Osteocyte (in vitro differentiated cells): ENCODE results near the gene SUV39H1. TPM values are rescaled to one million over a fixed set of nuclear protein-coding genes. Genes with fewer than 3 reads are reported as not detected.

ENCODE experiments used
- DNase-seq: peaks from one replicate; pipeline ENCODE4 v3.0.0; 2021; ENCODE audit warnings: mixed read lengths; ENCODE audit not compliant: unreplicated experiment; ENCODE audit errors: extremely low spot score
- H3K27ac Mint-ChIP-seq: one replicate; pipeline ENCODE4 v1.8.0; 2021; ENCODE audit warnings: mild to moderate bottlenecking, mixed read lengths; ENCODE audit not compliant: unreplicated experiment
- H3K27me3 Mint-ChIP-seq: one replicate; pipeline ENCODE4 v1.8.0; 2021; ENCODE audit warnings: mixed read lengths; ENCODE audit not compliant: unreplicated experiment
- H3K36me3 Mint-ChIP-seq: one replicate; pipeline ENCODE4 v1.8.0; 2021; ENCODE audit warnings: mixed read lengths; ENCODE audit not compliant: unreplicated experiment
- H3K4me1 Mint-ChIP-seq: one replicate; pipeline ENCODE4 v1.8.0; 2021; ENCODE audit warnings: mixed read lengths; ENCODE audit not compliant: unreplicated experiment
- H3K4me3 Mint-ChIP-seq: one replicate; pipeline ENCODE4 v1.8.0; 2021; ENCODE audit warnings: mild to moderate bottlenecking, moderate library complexity, mixed read lengths; ENCODE audit not compliant: unreplicated experiment
- H3K9me3 Mint-ChIP-seq: one replicate; pipeline ENCODE4 v1.8.0; 2021; ENCODE audit warnings: mixed read lengths; ENCODE audit not compliant: unreplicated experiment
- total RNA-seq: library from RNA; stranded (reverse); gene quantifications from 2 replicates; pipeline ENCODE4 v1.2.1, GENCODE V29; 2021
- TF ChIP-seq, protein P1 (sequence below): fragments of 200-600 bp; sonication (generic); IDR thresholded peaks from 2 replicates; pipeline ENCODE4 v1.5.0; 2021; ENCODE audit warnings: antibody characterized with exemption, mild to moderate bottlenecking, moderate library complexity

SUV39H1 gene
- total RNA-seq, 1 donor from 2014 or later, result 4.5 TPM

DNA sequence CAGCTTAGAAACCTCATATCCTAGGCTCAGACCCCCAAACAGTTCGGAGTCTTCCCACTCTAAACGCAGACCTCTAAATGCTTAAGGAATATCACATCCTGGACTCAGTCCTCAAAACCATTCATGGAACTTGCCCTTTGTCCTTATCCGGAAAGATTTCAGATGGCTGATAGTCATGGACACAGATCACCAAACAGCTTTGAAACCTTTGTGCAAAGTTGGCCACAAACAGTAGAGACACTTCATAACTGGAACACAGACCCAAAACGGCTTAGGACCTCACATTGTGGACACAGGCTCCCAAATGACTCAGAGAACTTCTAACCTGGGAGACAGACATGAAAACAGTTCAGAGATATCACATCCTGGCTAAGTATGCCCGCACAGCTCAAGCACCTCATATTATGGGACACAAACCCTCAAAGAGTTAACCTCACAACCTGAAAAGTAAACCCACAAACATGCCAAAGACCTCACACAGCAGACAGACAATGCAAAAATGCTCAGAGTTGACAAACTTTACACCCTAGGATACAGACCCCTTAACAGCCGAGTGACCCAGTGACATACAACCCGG lies 15.5 kb downstream of the SUV39H1 start:
- TF ChIP-seq, protein P1, sequence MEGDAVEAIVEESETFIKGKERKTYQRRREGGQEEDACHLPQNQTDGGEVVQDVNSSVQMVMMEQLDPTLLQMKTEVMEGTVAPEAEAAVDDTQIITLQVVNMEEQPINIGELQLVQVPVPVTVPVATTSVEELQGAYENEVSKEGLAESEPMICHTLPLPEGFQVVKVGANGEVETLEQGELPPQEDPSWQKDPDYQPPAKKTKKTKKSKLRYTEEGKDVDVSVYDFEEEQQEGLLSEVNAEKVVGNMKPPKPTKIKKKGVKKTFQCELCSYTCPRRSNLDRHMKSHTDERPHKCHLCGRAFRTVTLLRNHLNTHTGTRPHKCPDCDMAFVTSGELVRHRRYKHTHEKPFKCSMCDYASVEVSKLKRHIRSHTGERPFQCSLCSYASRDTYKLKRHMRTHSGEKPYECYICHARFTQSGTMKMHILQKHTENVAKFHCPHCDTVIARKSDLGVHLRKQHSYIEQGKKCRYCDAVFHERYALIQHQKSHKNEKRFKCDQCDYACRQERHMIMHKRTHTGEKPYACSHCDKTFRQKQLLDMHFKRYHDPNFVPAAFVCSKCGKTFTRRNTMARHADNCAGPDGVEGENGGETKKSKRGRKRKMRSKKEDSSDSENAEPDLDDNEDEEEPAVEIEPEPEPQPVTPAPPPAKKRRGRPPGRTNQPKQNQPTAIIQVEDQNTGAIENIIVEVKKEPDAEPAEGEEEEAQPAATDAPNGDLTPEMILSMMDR, result no peak

DNA sequence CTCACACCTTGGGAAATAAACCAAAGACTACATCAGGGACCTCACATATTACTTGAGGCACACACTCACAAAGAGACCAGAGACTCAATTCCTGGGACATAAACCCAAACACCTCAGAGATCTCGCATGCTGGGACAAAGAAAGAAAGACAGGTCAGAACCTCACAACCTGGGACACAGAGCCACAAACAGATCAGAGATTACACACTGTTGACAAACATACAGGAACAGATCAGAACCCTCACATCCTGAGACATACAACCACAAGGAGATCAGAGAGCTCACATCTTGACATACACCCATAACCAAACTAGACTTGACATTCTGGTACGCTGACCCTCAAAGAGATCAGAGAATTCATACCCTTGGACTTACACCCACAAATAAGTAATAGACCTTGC lies 17.3 kb downstream of the SUV39H1 start:
- Mint-ChIP-seq H3K36me3 (no peaks in the 10 kb centered on the region), H3K27me3 (no peaks in the 10 kb centered on the region)

More for the DNA sequence above, 15.5 kb downstream of the SUV39H1 start:
- Mint-ChIP-seq H3K9me3 (peaks cover 4% of the 10 kb centered on the region), H3K36me3 (no peaks in the 10 kb centered on the region), H3K4me3 (no peak overlapping the region), H3K27me3 (no peaks in the 10 kb centered on the region), H3K4me1 (peaks cover 12% of the 10 kb centered on the region), H3K27ac (no peak overlapping the region)
- no peak for DNase-seq

DNA sequence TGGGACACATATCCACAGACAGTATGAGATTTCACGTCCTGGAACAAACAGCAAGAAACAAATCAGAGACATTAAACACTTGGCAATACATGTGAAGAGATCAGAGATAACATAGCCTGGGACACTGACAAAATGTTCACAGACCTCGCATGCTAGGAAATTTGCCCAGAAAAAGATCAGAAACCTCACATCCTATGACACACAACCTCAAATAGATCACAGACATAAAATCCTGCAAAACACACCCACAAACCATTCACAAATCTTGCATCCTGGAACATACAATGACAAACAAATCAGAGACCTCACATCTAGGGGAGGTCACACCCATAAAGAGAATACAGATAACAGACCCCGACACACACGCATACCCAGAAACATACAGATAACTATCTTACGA lies 18.0 kb downstream of the SUV39H1 start:
- Mint-ChIP-seq H3K27ac (no peak overlapping the region), H3K4me3 (no peak overlapping the region), H3K27me3 (no peaks in the 10 kb centered on the region), H3K9me3 (peaks cover 4% of the 10 kb centered on the region), H3K36me3 (no peaks in the 10 kb centered on the region), H3K4me1 (peaks cover 12% of the 10 kb centered on the region)
- DNase-seq, result no peak
- TF ChIP-seq, protein P1, result no peak

More for the DNA sequence above, 17.3 kb downstream of the SUV39H1 start:
- DNase-seq, result no peak
- TF ChIP-seq, protein P1, result no peak
- Mint-ChIP-seq H3K27ac (no peak overlapping the region), H3K4me3 (no peak overlapping the region), H3K9me3 (peaks cover 4% of the 10 kb centered on the region), H3K4me1 (peaks cover 12% of the 10 kb centered on the region)

DNA sequence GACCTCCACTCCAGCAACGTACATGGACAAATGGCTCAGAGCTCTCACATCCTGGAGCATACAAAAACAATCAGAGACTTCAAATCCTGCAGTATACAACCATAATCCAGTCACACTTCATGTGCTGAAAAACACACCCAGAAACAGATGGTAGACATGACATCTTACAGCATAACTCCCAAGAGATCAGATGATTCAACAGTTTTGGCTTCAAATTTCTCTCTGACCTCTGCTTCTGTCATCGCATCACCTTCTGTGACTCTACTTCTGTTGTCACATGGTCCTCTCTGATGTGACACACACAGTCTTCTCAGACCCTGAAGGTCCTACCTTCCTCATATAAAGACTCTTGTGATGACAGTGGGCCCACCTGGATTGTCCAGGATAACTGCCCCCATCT lies 18.5 kb downstream of the SUV39H1 start:
- Mint-ChIP-seq H3K27ac (no peak overlapping the region), H3K36me3 (no peaks in the 10 kb centered on the region), H3K9me3 (peaks cover 4% of the 10 kb centered on the region), H3K27me3 (no peaks in the 10 kb centered on the region), H3K4me1 (peaks cover 12% of the 10 kb centered on the region), H3K4me3 (no peak overlapping the region)
- TF ChIP-seq, protein P1, result no peak
- DNase-seq, result no peak

DNA sequence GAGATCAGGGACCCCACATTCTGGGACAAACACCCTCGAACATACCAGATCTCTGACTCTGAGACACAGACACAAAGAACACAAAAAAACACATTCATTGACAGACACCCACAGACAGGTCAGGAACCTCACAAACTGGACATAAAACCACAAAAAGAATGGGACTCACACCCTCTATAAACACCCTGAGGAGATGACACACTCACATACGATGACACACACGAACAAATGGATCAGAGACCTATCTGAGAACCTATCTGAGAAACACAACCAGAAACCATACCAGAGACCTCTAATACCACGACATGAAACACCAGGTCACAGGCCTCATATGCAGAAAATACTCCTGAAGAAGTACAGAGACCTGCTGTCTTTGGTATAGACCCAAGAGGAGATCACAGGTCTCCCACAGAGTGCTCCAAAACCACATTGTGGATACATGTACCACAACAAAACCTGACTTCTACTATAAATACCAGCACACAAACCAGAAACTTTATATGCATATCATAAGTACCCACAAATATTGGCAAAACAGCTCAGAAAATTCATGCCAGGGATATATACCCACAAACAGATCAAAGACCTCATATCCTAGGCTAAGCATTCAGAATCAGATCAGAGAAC lies 19.5 kb downstream of the SUV39H1 start:
- DNase-seq, result no peak
- no peaks in the 10 kb centered on the region for H3K36me3 Mint-ChIP-seq

More for the DNA sequence above, 19.5 kb downstream of the SUV39H1 start:
- Mint-ChIP-seq H3K4me3 (no peak overlapping the region), H3K9me3 (peaks cover 4% of the 10 kb centered on the region), H3K27ac (no peak overlapping the region), H3K27me3 (no peaks in the 10 kb centered on the region), H3K4me1 (peaks cover 12% of the 10 kb centered on the region)
- TF ChIP-seq, protein P1, result no peak
